NCI-H1417 treated with DMSO at 0.1 percent for 48 hours (cell line): Measurements from ENCODE around the gene SDHA.
"Not testable (repeated sequence)": the region's sequence is repeated elsewhere in the genome, so short reads cannot be mapped to it uniquely, and the experiment has no call there.

Experiments
- DNase-seq: peaks from one replicate; lab custom pipeline; 2025; lab: John Stamatoyannopoulos, UW

The SDHA gene

GRCh38 chr5:186091-187041, 31.8 kb upstream of the SDHA start:
- no peak for DNase-seq

GRCh38 chr5:187042-187431, 31.1 kb upstream of the SDHA start:
- no peak for DNase-seq

- DNase-seq, result no peak
These were observed 30.3 kb upstream of the SDHA start for GRCh38 chr5:187617-188451.

GRCh38 chr5:188488-189481, 29.3 kb upstream of the SDHA start:
- DNase-seq, result no peak

- no peak for DNase-seq
These were observed 28.6 kb upstream of the SDHA start for GRCh38 chr5:189486-189885.

GRCh38 chr5:189976-190365, 28.1 kb upstream of the SDHA start:
- no peak for DNase-seq

GRCh38 chr5:190366-191035, 27.6 kb upstream of the SDHA start:
- no peak for DNase-seq

GRCh38 chr5:191036-191948, 26.8 kb upstream of the SDHA start, which contains the start of gene LRRC14B:
Gene LRRC14B, plus strand, starts transcription at chr5:191495. Its CDS starts 44 bp downstream, at chr5:191539.
- DNase-seq, result peak; percentile 10

GRCh38 chr5:191949-192690, 26.0 kb upstream of the SDHA start:
- no peak for DNase-seq

GRCh38 chr5:192691-192969, 25.5 kb upstream of the SDHA start:
- no peak for DNase-seq

GRCh38 chr5:192970-193831, 24.9 kb upstream of the SDHA start:
- DNase-seq, result no peak

- DNase-seq, result no peak
These were observed 24.0 kb upstream of the SDHA start for GRCh38 chr5:194102-194501.

GRCh38 chr5:194603-195209, 23.4 kb upstream of the SDHA start:
- no peak for DNase-seq

- no peak for DNase-seq
These were observed 22.5 kb upstream of the SDHA start for GRCh38 chr5:195401-196160.

GRCh38 chr5:196350-196749, 21.8 kb upstream of the SDHA start:
- DNase-seq, result no peak

- DNase-seq, result not testable (repeated sequence)
These were observed 21.1 kb upstream of the SDHA start for GRCh38 chr5:197031-197430.

GRCh38 chr5:197892-198489, 20.1 kb upstream of the SDHA start:
- no peak for DNase-seq
